CD14-positive monocyte (primary cell): Measurements from ENCODE around the gene SMPDL3A. TPM values are rescaled to one million over a fixed set of nuclear protein-coding genes. Genes with fewer than 3 reads are reported as not detected.

Source experiments
- DNase-seq, 3 donors: peaks; one replicate each; pipeline ENCODE4 v3.0.0-alpha.2; 2011 to 2022
- H2AFZ ChIP-seq: 2 replicates; pipeline ENCODE4 v1.6.0; 2012; ENCODE audit warnings: mild to moderate bottlenecking, low read depth, low read length, inconsistent platforms; ENCODE audit not compliant: insufficient read depth, poor library complexity, severe bottlenecking
- H3K27ac ChIP-seq, 2 donors: 1 replicate in 1 of 2; 2 replicates in 1 of 2; pipeline ENCODE4 v1.5.1; 2012 to 2013; ENCODE audit warnings: low read length in 2 of 2, control low read depth in 1 of 2, inconsistent platforms in 1 of 2, low read depth in 1 of 2, mild to moderate bottlenecking in 1 of 2
- H3K27me3 ChIP-seq, 2 donors: one replicate each; pipeline versions ENCODE4 v1.6.0 to v1.6.1; 2011 to 2013; ENCODE audit warnings: low read length in 2 of 2; ENCODE audit not compliant: control insufficient read depth in 2 of 2, insufficient read depth in 2 of 2
- H3K36me3 ChIP-seq, 2 donors: replicated peaks in 1 of 2; 1 replicate in 1 of 2; 2 replicates in 1 of 2; pipeline versions ENCODE4 v1.5.1 to v1.6.1; 2012 to 2013; ENCODE audit warnings: low read length in 2 of 2, control low read depth in 1 of 2, inconsistent platforms in 1 of 2, mild to moderate bottlenecking in 1 of 2; ENCODE audit not compliant: insufficient read depth in 2 of 2, control insufficient read depth in 1 of 2
- H3K4me1 ChIP-seq, 2 donors: 1 replicate in 1 of 2; 2 replicates in 1 of 2; pipeline versions ENCODE4 v1.5.1 to v1.6.1; 2012 to 2013; ENCODE audit warnings: low read length in 2 of 2, control low read depth in 1 of 2, inconsistent platforms in 1 of 2, mild to moderate bottlenecking in 1 of 2, moderate library complexity in 1 of 2; ENCODE audit not compliant: insufficient read depth in 2 of 2, control insufficient read depth in 1 of 2
- H3K4me2 ChIP-seq: replicated peaks from 2 replicates; pipeline ENCODE3; 2012; ENCODE audit warnings: low read length, moderate library complexity, mild to moderate bottlenecking; ENCODE audit not compliant: poor library complexity, severe bottlenecking; ENCODE audit errors: extremely low read depth
- H3K4me3 ChIP-seq, 3 experiments: fragments of 200-600 bp in 1 of 3; sonication (generic) in 1 of 3; replicated peaks in 1 of 3; 1 replicate in 2 of 3; 2 replicates in 1 of 3; pipeline ENCODE4 v1.5.1; 2011 to 2013; ENCODE audit warnings: low read length in 3 of 3, mild to moderate bottlenecking in 3 of 3, control low read depth in 2 of 3, low read depth in 2 of 3, inconsistent platforms in 1 of 3, moderate library complexity in 1 of 3
- H3K79me2 ChIP-seq: 2 replicates; pipeline ENCODE4 v1.6.0; 2012; ENCODE audit warnings: mild to moderate bottlenecking, control low read depth, inconsistent platforms, low read length, moderate library complexity; ENCODE audit not compliant: insufficient read depth
- H3K9ac ChIP-seq: 2 replicates; pipeline ENCODE4 v1.6.0; 2017; ENCODE audit warnings: low read length, mild to moderate bottlenecking; ENCODE audit not compliant: insufficient read depth, poor library complexity, severe bottlenecking
- H3K9me3 ChIP-seq, 2 donors: replicated peaks in 1 of 2; 1 replicate in 1 of 2; 2 replicates in 1 of 2; pipeline versions ENCODE4 v1.5.1 to v1.6.1; 2012 to 2013; ENCODE audit warnings: low read length in 2 of 2, control low read depth in 1 of 2; ENCODE audit not compliant: control insufficient read depth in 1 of 2, insufficient read depth in 1 of 2
- H4K20me1 ChIP-seq: 2 replicates; pipeline ENCODE4 v1.6.0; 2012; ENCODE audit warnings: mild to moderate bottlenecking, low read length, control low read depth, moderate library complexity; ENCODE audit not compliant: insufficient read depth
- H3K27ac Mint-ChIP-seq, 7 donors: one replicate each; pipeline ENCODE4 v1.8.0; 2020; ENCODE audit warnings: mild to moderate bottlenecking in 7 of 7, mixed read lengths in 7 of 7, moderate library complexity in 6 of 7, inconsistent platforms in 2 of 7
- H3K27me3 Mint-ChIP-seq, 3 donors: one replicate each; pipeline ENCODE4 v1.8.0; 2021 to 2022; ENCODE audit warnings: low read depth in 3 of 3, mild to moderate bottlenecking in 3 of 3, mixed read lengths in 3 of 3, moderate library complexity in 3 of 3, inconsistent platforms in 1 of 3
- H3K36me3 Mint-ChIP-seq, 2 donors: one replicate each; pipeline ENCODE4 v1.8.0; 2020; ENCODE audit warnings: mixed read lengths in 2 of 2, inconsistent platforms in 1 of 2, mild to moderate bottlenecking in 1 of 2
- H3K4me1 Mint-ChIP-seq: one replicate; pipeline ENCODE4 v1.8.0; 2020; ENCODE audit warnings: mild to moderate bottlenecking, mixed read lengths
- H3K4me3 Mint-ChIP-seq, 2 donors: one replicate each; pipeline ENCODE4 v1.8.0; 2020; ENCODE audit warnings: mild to moderate bottlenecking in 2 of 2, mixed read lengths in 2 of 2, moderate library complexity in 1 of 2
- H3K9me3 Mint-ChIP-seq, 7 donors: one replicate each; pipeline ENCODE4 v1.8.0; 2020 to 2022; ENCODE audit warnings: mixed read lengths in 7 of 7, mild to moderate bottlenecking in 6 of 7, moderate library complexity in 6 of 7, inconsistent platforms in 2 of 7
- CTCF ChIP-seq: fragments of 200-600 bp; IDR thresholded peaks from one replicate; pipeline ENCODE4 v1.8.0; 2022; ENCODE audit warnings: antibody characterized with exemption, mild to moderate bottlenecking
- WGBS: methylation state at CpG from one replicate; pipeline ENCODE4 v1.1.5; 2013; ENCODE audit warnings: missing lambda C conversion rate; ENCODE audit not compliant: insufficient coverage; 5-methylcytosine and 5-hydroxymethylcytosine counted together
- intact Hi-C, 2 donors: fragments of 100-400 bp; cut with micrococcal nuclease; formaldehyde crosslinking; loops; one replicate each; pipeline versions ENCODE4 v1.15.0 to v1.15.1; 2023
- polyA plus RNA-seq, 3 donors: library from polyadenylated mRNA; depleted of rRNA in 1 of 3; unstranded in 2 of 3; stranded (reverse) in 1 of 3; fragments of 300-500 nt in 2 of 3; fragments of >200 nt in 1 of 3; fragmentation: Illumina TruSeq in 2 of 3; gene quantifications; 1 replicate in 2 of 3; 2 replicates in 1 of 3; pipeline ENCODE4 v1.2.3, GENCODE V29; 2012 to 2021

SMPDL3A gene
- polyA plus RNA-seq, 3 donors = 21.3 to 30.1 (median 21.7) TPM

DNA sequence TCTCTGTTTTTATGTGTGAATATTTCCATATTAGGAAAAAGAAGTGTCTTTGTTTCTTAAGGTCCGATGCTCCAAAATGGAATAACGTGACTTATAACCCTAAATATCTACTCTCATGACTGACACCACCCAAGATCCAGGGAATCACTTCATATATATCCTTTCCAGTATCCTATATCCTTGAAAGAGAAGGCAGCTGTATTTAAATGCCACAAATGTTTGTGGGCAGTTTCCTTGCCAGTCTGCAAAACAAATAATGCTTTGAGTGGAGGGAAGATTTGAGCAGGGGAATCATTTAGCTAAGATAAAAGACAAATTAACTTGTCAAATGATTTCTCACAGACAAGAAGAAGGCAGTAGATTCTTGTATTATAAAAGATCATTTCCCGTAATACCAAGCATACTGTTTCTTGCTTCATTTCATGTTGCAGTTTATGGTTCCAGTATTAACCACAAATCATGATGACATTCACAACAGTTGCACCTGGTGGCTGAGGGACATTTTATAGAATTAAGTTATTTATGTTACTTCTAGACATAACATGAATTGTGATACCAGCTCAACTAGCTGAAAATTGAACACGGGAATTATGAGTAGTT, 39.5 kb upstream of the SMPDL3A start:
- Histone ChIP-seq H3K79me2 (no peaks in the 10 kb centered on the region), H3K27ac (peak overlapping the region in 1 of 2 donors; percentile 11), H2AFZ (no peak overlapping the region), H3K4me3 (no peak overlapping the region), H3K9me3 (peaks cover 0 to 7% of the 10 kb centered on the region in 2 donors), H3K27me3 (no peaks in the 10 kb centered on the region), H3K4me1 (peaks cover 59 to 65% of the 10 kb centered on the region in 2 donors), H3K36me3 (no peaks in the 10 kb centered on the region), H3K9ac (no peak overlapping the region), H4K20me1 (no peaks in the 10 kb centered on the region), H3K4me2 (no peak overlapping the region)
- WGBS = no CpG with 5 or more reads among the region's 4 CpGs
- DNase-seq = no peak
- Mint-ChIP-seq H3K27ac (no peak overlapping the region), H3K27me3 (peaks cover 0 to 2% (median 0%) of the 10 kb centered on the region in 3 donors), H3K9me3 (peaks cover 5 to 12% (median 11%) of the 10 kb centered on the region in 7 donors), H3K36me3 (peaks cover 2 to 9% of the 10 kb centered on the region in 2 donors), H3K4me1 (peaks cover 66% of the 10 kb centered on the region), H3K4me3 (no peak overlapping the region)
- intact Hi-C loops = loop anchor here in 1 of 2 donors (5.0 kb wide), 1 partner anchor 38 kb away; the partner anchor contains the start of gene SMPDL3A
- no peak for TF ChIP-seq CTCF

DNA sequence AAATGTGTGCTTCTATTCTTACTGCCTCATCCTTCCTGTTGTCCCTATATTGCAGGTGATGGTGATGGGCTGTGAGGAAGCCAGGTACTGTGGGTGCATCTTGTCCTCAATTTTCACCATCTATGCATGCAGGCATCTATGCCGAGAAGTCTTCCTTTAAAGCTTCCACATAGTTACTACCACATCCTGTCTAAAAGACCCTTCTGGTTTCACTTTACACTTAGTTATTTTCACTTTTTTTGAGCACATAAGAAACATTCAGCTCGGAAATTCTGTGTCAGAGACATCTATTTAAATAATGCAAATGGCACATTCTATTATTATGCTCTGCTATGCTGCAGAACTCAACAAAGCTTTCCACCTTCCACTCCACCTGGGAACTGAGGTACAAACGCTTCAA, 37.7 kb upstream of the SMPDL3A start:
- H3K36me3 ChIP-seq = no peaks in the 10 kb centered on the region
- no peaks in the 10 kb centered on the region for H3K79me2 ChIP-seq
- H3K9ac ChIP-seq = no peak overlapping the region
- H3K4me3 ChIP-seq = no peak overlapping the region
- H3K4me3 Mint-ChIP-seq = no peak overlapping the region
- H3K27ac ChIP-seq = peak overlapping the region in 1 of 2 donors; percentile 73
- H3K4me1 Mint-ChIP-seq = peaks cover 68% of the 10 kb centered on the region
- no peak overlapping the region for H3K4me2 ChIP-seq
- peak overlapping the region; percentile 47 for H2AFZ ChIP-seq
- H3K9me3 Mint-ChIP-seq = peaks cover 5 to 16% (median 12%) of the 10 kb centered on the region in 7 donors
- peaks cover 2 to 9% of the 10 kb centered on the region in 2 donors for H3K36me3 Mint-ChIP-seq
- H3K27me3 Mint-ChIP-seq = peaks cover 0 to 2% (median 0%) of the 10 kb centered on the region in 3 donors
- intact Hi-C loops = loop anchor here in 1 of 2 donors (5.0 kb wide), 1 partner anchor 36 kb away; the partner anchor contains the start of gene SMPDL3A
- H3K27me3 ChIP-seq = no peaks in the 10 kb centered on the region
- peaks cover 0 to 7% of the 10 kb centered on the region in 2 donors for H3K9me3 ChIP-seq
- DNase-seq = no peak
- peak overlapping the region; percentile 61 to 90 (median 79) for H3K27ac Mint-ChIP-seq
- H4K20me1 ChIP-seq = no peaks in the 10 kb centered on the region
- TF ChIP-seq CTCF = no peak
- 31% methylated on average over 2 of the region's 3 CpGs for WGBS
- H3K4me1 ChIP-seq = peaks cover 63 to 70% of the 10 kb centered on the region in 2 donors
